K562 (cell line): ENCODE results near the gene PDCD1. TPM values are rescaled to one million over a fixed set of nuclear protein-coding genes. Genes with fewer than 3 reads are reported as not detected.

Experiments used
- ATAC-seq: fragments of 200-7000 bp; cut with Tn5 transposase; 3 replicates; pipeline ENCODE4 v1.9.1; 2020; ENCODE audit warnings: moderate library complexity
- BruUV-seq: library from RNA; stranded (reverse); fragments of 400-500 nt; replicated peaks from 2 replicates; lab custom pipeline; 2021; lab: Mats Ljungman, UMichigan
- CTCF ChIA-PET: fragments of 300-600 bp; formaldehyde crosslinking; extraction: SDS; loops from one replicate; lab custom pipeline; 2021; ENCODE audit warnings: low intra/inter-chr PET ratio; lab: Yijun Ruan, JAX
- POLR2A ChIA-PET: fragments of 300-600, 350-650 bp; sonication (Branson Sonifier 250); formaldehyde crosslinking; extraction: SDS; loops from one replicate; lab custom pipeline; 2021; ENCODE audit warnings: antibody characterized with exemption, inconsistent platforms; lab: Yijun Ruan, JAX
- DNase-seq, 4 experiments: peaks; one replicate each; pipeline versions ENCODE4 v3.0.0 to v3.0.0-alpha.2; 2011 to 2018; ENCODE audit warnings: low spot score in 3 of 4, mixed read lengths in 3 of 4; ENCODE audit errors: extremely low read depth in 1 of 4
- FAIRE-seq: peaks from 2 replicates; lab custom pipeline; 2011; peaks lifted over from hg19 to GRCh38; lab: Jason Lieb, UNC
- H2AFZ ChIP-seq: 2 replicates; pipeline ENCODE4 v1.6.0; 2011; ENCODE audit warnings: low read depth, low read length, control low read depth, inconsistent platforms
- H3K27ac ChIP-seq: fragments of 200-600 bp; 3 replicates; pipeline ENCODE4 v1.8.0; 2011; ENCODE audit warnings: low read depth, mild to moderate bottlenecking, control low read depth, inconsistent platforms, low read length, moderate library complexity, mixed read lengths; ENCODE audit errors: extremely low read depth
- H3K27me3 ChIP-seq, 2 experiments: fragments of 300-600 bp in 1 of 2; 2 replicates in 1 of 2; 3 replicates in 1 of 2; pipeline versions ENCODE4 v1.6.0 to v1.8.0; 2011; ENCODE audit warnings: inconsistent platforms in 2 of 2, low read length in 2 of 2, mild to moderate bottlenecking in 1 of 2, mixed read lengths in 1 of 2, moderate library complexity in 1 of 2; ENCODE audit not compliant: control insufficient read depth in 2 of 2, insufficient read depth in 2 of 2
- H3K36me3 ChIP-seq: fragments of 300-600 bp; 3 replicates; pipeline ENCODE4 v1.8.0; 2011; ENCODE audit warnings: mild to moderate bottlenecking, low read length, inconsistent platforms; ENCODE audit not compliant: control insufficient read depth, insufficient read depth
- H3K4me1 ChIP-seq, 2 experiments: fragments of 200-600 bp in 1 of 2; replicated peaks in 1 of 2; 2 replicates in 1 of 2; 3 replicates in 1 of 2; pipeline versions ENCODE4 v1.5.1 to v1.8.0; 2011; ENCODE audit warnings: inconsistent platforms in 2 of 2, low read length in 2 of 2, mild to moderate bottlenecking in 1 of 2, mixed read lengths in 1 of 2, moderate library complexity in 1 of 2; ENCODE audit not compliant: control insufficient read depth in 2 of 2, insufficient read depth in 2 of 2
- H3K4me2 ChIP-seq: 2 replicates; pipeline ENCODE4 v1.6.1; 2011; ENCODE audit warnings: low read length, control low read depth, inconsistent platforms, mixed read lengths; ENCODE audit not compliant: insufficient read depth
- H3K4me3 ChIP-seq: fragments of 200-600 bp; sonication (generic), shearing (Covaris generic); 2 replicates; pipeline ENCODE4 v1.5.1; 2016; ENCODE audit warnings: control low read depth, inconsistent platforms
- H3K79me2 ChIP-seq: fragments of 200-600 bp; 3 replicates; pipeline ENCODE4 v1.8.0; 2011; ENCODE audit warnings: low read length, inconsistent platforms; ENCODE audit not compliant: control insufficient read depth, insufficient read depth
- H3K9ac ChIP-seq, 2 experiments: 2 replicates each; pipeline versions ENCODE4 v1.6.0 to v1.6.1; 2011; ENCODE audit warnings: low read depth in 2 of 2, low read length in 2 of 2, control low read depth in 1 of 2, inconsistent platforms in 1 of 2, mild to moderate bottlenecking in 1 of 2, mixed read lengths in 1 of 2; ENCODE audit not compliant: insufficient read depth in 1 of 2
- H3K9me1 ChIP-seq: one replicate; pipeline ENCODE4 v1.6.0; 2011; ENCODE audit warnings: inconsistent platforms, mild to moderate bottlenecking, low read length, moderate library complexity; ENCODE audit not compliant: control insufficient read depth, insufficient read depth
- H3K9me3 ChIP-seq: replicated peaks from 2 replicates; pipeline ENCODE4 v1.5.1; 2011; ENCODE audit warnings: low read depth, low read length, inconsistent platforms; ENCODE audit not compliant: control insufficient read depth, insufficient read depth
- H4K20me1 ChIP-seq: replicated peaks from 2 replicates; pipeline ENCODE4 v1.6.1; 2011; ENCODE audit warnings: low read length, inconsistent platforms, mixed read lengths; ENCODE audit not compliant: control insufficient read depth, insufficient read depth
- GATAD2B ChIP-seq: fragments of 450-650 bp; IDR thresholded peaks from 2 replicates; pipeline ENCODE4 v1.6.1; 2017; ENCODE audit warnings: mild to moderate bottlenecking, borderline replicate concordance
- KDM1A ChIP-seq, 2 experiments: fragments of 450-650 bp; IDR thresholded peaks; 2 replicates each; pipeline ENCODE4 v1.6.1; 2016; ENCODE audit warnings: mild to moderate bottlenecking in 2 of 2
- POLR2AphosphoS5 ChIP-seq: IDR thresholded peaks from 2 replicates; pipeline ENCODE4 v1.6.1; 2011; ENCODE audit warnings: mild to moderate bottlenecking, low read depth, low read length, moderate library complexity; ENCODE audit not compliant: control insufficient read depth, insufficient read depth
- U2AF1 ChIP-seq: fragments of 200-400 bp; formaldehyde crosslinking; optimal IDR thresholded peaks from 2 replicates; pipeline ENCODE3; 2017; ENCODE audit warnings: mild to moderate bottlenecking, low read depth, low read length, moderate library complexity
- ZNF778 ChIP-seq: fragments of 450-650 bp; formaldehyde crosslinking; IDR thresholded peaks from 2 replicates; pipeline ENCODE4 v1.4.0; 2020; ENCODE audit warnings: mild to moderate bottlenecking, moderate library complexity
- WGBS: fragments of 100-300 bp; shearing (Covaris generic); methylation state at CpG from one replicate; pipeline ENCODE4 v1.1.6; 2016; ENCODE audit warnings: low coverage, mixed read lengths; ENCODE audit not compliant: insufficient coverage; ENCODE audit errors: missing lambda C conversion rate; 5-methylcytosine and 5-hydroxymethylcytosine counted together
- in situ Hi-C: fragments of 300-500 bp; cut with MboI; formaldehyde crosslinking; loops from 4 replicates; pipeline ENCODE4 v1.15.0; 2018; ENCODE audit warnings: inconsistent platforms, mixed read lengths
- intact Hi-C: fragments of 100-400 bp; cut with micrococcal nuclease; formaldehyde crosslinking; loops from 2 replicates; pipeline ENCODE4 v1.14.2; 2022
- polyA plus RNA-seq, 8 experiments: library from polyadenylated mRNA; depleted of rRNA in 4 of 8; stranded (reverse) in 5 of 8; unstranded in 3 of 8; fragments of >200 nt; fragmentation: Nextera tagmentation in 2 of 8; fragmentation: Illumina TruSeq in 1 of 8; extraction: Ambion mirVana in 2 of 8; extraction: Trizol in 1 of 8; gene quantifications; 2 replicates each; pipeline versions ENCODE4 v1.2.1 to v1.2.3, GENCODE V29; 2011 to 2014; ENCODE audit warnings: inconsistent platforms in 1 of 8, missing spikeins in 1 of 8
- total RNA-seq, 7 experiments: library from RNA; depleted of rRNA in 6 of 7; stranded (reverse); fragments of >200 nt in 6 of 7; fragmentation: Illumina TruSeq in 2 of 7; extraction: Trizol in 2 of 7; gene quantifications; 2 replicates each; pipeline versions ENCODE4 v1.2.1 to v1.2.3, GENCODE V29; 2011 to 2021; ENCODE audit warnings: low replicate concordance in 1 of 7
- TF ChIP-seq, protein P1 (sequence below): fragments of 450-650 bp; formaldehyde crosslinking; IDR thresholded peaks from 2 replicates; pipeline ENCODE4 v1.4.0; 2020; ENCODE audit warnings: mild to moderate bottlenecking, moderate library complexity

The PDCD1 gene
- total and polyA plus RNA-seq, 9 of the 15 experiments (the other 6 are each of a cell fraction or from before 2014, with no cell fraction given), result 0.15 to 2.5 (median 1.0) TPM; not detected in 2

DNA sequence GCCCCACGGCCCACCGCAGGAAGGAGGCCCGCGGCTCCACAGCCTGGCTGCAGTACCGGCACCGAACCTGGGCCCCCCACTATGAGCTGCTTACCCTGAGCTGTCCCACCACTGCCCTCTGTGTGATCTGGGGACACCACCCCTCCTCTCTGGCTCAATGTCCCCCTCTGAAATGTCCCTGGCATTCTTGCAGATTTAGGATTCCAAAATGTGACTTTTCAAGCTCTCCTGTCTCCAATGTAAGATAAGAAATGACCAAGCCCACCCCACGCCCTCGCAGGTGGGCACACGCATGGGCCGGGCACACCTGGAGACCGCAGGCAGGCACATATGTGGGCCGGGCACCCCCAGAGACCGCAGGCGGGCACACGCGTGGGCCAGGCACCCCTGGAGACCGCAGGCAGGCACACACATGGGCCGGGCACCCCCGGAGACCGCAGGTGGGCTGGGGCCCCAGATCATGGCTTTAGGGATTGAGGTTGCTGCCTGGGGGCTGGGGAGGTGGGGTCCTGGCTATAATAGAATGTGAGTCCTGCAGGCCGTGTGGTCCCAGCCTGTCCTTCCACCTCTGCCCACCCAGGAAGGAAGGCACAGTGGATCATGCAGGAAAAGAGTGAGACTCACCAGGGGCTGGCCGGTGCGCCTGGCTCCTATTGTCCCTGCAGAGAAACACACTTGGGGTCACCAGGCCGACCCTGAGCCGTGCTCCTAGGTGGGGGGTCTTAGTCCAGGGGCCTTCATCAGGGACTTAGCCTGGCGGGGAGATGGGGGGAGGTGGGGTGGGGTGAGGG lies 7.2 kb downstream of the PDCD1 start:
- ChIA-PET CTCF (no interaction called here), POLR2A (no interaction called here)
- Histone ChIP-seq H3K9me3 (no peaks in the 10 kb centered on the region), H3K27me3 (no peaks in the 10 kb centered on the region), H3K79me2 (no peaks in the 10 kb centered on the region), H3K4me1 (peaks cover 0 to 53% of the 10 kb centered on the region in 2 experiments; a peak in 2 of 5 replicates), H3K27ac (no peak overlapping the region), H2AFZ (no peak overlapping the region), H3K9ac (no peak overlapping the region), H3K4me3 (no peak overlapping the region), H4K20me1 (no peaks in the 10 kb centered on the region), H3K36me3 (no peaks in the 10 kb centered on the region), H3K4me2 (no peak overlapping the region), H3K9me1 (no peaks in the 10 kb centered on the region)
- ATAC-seq (no peak), DNase-seq (peak in 1 of 4 experiments; percentile 3), FAIRE-seq (no peak)
- no TSS peak for BruUV-seq
- in situ Hi-C loops, result no loop called here
- intact Hi-C loops, result no loop called here
- WGBS, result 78% methylated on average over 12 of the region's 26 CpGs
- TF ChIP-seq POLR2AphosphoS5 (no peak), KDM1A (IDR thresholded peaks at IDR 0.05) (no peak), ZNF778 (CRISPR knock-in tag) (no peak), GATAD2B (no peak), U2AF1 (no peak)
- TF ChIP-seq, protein P1, sequence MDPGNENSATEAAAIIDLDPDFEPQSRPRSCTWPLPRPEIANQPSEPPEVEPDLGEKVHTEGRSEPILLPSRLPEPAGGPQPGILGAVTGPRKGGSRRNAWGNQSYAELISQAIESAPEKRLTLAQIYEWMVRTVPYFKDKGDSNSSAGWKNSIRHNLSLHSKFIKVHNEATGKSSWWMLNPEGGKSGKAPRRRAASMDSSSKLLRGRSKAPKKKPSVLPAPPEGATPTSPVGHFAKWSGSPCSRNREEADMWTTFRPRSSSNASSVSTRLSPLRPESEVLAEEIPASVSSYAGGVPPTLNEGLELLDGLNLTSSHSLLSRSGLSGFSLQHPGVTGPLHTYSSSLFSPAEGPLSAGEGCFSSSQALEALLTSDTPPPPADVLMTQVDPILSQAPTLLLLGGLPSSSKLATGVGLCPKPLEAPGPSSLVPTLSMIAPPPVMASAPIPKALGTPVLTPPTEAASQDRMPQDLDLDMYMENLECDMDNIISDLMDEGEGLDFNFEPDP, result no peak
